GF-D8 (cell line): Measurements from ENCODE around the gene SNX10.

Experiments used
- DNase-seq: peaks from one replicate; lab custom pipeline; 2025; lab: John Stamatoyannopoulos, UW

The SNX10 gene

GRCh38 chr7:26337232-26337865, 45.7 kb downstream of the SNX10 start:
- no peak for DNase-seq

- no peak for DNase-seq
Observed at GRCh38 chr7:26340476-26341018, 48.9 kb downstream of the SNX10 start.

- DNase-seq: no peak
Observed at GRCh38 chr7:26343320-26343832, 51.7 kb downstream of the SNX10 start.

GRCh38 chr7:26343837-26344236, 52.2 kb downstream of the SNX10 start:
- DNase-seq: no peak

- no peak for DNase-seq
Observed at GRCh38 chr7:26345202-26345601, 53.5 kb downstream of the SNX10 start.

GRCh38 chr7:26345837-26346236, 54.2 kb downstream of the SNX10 start:
- no peak for DNase-seq

- no peak for DNase-seq
Observed at GRCh38 chr7:26346611-26347203, 55.0 kb downstream of the SNX10 start.

GRCh38 chr7:26348234-26348851, 56.7 kb downstream of the SNX10 start:
- no peak for DNase-seq

- no peak for DNase-seq
Observed at GRCh38 chr7:26349005-26349915, 57.6 kb downstream of the SNX10 start.

- no peak for DNase-seq
Observed at GRCh38 chr7:26351171-26351570, 59.5 kb downstream of the SNX10 start.

- DNase-seq: no peak
Observed at GRCh38 chr7:26356229-26356628, 64.6 kb downstream of the SNX10 start.

- no peak for DNase-seq
Observed at GRCh38 chr7:26356929-26357798, 65.5 kb downstream of the SNX10 start.

GRCh38 chr7:26357799-26358151, 66.1 kb downstream of the SNX10 start:
- DNase-seq: no peak

GRCh38 chr7:26360650-26361049, 69.0 kb downstream of the SNX10 start:
- DNase-seq: no peak

- DNase-seq: no peak
Observed at GRCh38 chr7:26361637-26362036, 70.0 kb downstream of the SNX10 start.

GRCh38 chr7:26363465-26363864, 71.8 kb downstream of the SNX10 start:
- DNase-seq: no peak

- DNase-seq: peak; percentile 71
Observed at GRCh38 chr7:26365077-26365900, 73.6 kb downstream of the SNX10 start.

GRCh38 chr7:26365901-26366275, 74.2 kb downstream of the SNX10 start:
- DNase-seq: no peak

- DNase-seq: no peak
Observed at GRCh38 chr7:26367219-26367711, 75.6 kb downstream of the SNX10 start.

- DNase-seq: no peak
Observed at GRCh38 chr7:26368542-26368941, 76.9 kb downstream of the SNX10 start.
